HG03342 (cell line): Measurements from ENCODE around the gene EZH1.

Source experiments
- ATAC-seq: cut with Tn5 transposase; IDR thresholded peaks from one replicate; pipeline ENCODE4 v1.9.1; 2021; ENCODE audit warnings: mild to moderate bottlenecking, moderate library complexity; ENCODE audit not compliant: unreplicated experiment

EZH1 gene

DNA sequence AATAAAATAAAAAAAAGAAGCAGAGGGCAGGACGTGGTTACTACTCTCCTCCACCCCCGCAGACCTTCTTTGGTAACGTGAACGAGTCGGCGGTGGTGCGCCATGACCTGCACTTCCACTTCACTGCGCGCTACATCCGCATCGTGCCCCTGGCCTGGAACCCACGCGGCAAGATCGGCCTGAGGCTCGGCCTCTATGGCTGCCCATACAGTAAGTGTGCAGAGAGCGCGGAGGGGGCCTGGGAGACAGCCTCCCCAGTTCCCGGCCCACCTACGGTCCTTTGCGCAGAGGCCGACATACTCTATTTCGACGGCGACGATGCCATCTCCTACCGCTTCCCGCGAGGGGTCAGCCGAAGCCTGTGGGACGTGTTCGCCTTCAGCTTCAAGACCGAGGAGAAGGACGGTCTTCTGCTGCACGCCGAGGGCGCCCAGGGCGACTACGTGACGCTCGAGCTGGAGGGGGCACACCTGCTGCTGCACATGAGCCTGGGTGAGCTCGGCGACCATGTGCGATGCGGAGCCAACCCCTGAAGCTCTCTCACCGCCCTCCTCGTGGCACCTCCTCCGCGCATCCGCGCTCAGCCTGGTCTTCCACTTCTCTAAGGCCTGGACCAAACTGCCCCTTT is 59.8 kb downstream of the EZH1 start:
- ATAC-seq: no peak

DNA sequence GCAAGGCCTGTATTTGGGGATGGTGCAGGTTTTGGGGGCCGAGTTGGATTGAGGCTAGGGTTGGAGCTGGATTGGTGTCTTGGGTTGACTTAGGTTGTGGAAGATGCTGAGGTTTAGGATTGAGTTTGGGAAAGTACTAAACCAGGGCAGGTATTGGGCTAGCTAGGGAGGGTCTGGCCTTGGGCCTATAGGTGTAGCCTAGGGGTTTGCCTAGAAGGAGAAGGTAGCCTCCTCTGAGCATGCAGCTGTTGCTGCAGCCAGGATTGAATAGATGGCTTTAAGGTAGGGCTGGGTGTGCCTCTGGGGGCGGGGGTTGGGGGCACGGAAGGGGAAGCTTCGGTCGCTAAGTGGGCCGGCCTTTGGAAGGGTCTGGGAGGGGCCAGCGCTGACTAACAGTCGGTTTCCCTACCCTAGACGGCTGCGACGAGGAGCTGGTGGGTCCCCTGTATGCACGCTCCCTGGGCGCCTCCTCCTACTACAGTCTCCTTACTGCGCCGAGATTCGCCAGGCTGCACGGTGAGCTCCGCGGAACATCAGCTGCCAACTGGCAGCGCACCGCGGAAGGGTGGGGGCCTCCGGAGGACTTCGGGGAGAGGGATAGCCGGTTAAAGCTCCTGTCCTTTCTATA is 61.3 kb downstream of the EZH1 start:
- ATAC-seq: no peak

DNA sequence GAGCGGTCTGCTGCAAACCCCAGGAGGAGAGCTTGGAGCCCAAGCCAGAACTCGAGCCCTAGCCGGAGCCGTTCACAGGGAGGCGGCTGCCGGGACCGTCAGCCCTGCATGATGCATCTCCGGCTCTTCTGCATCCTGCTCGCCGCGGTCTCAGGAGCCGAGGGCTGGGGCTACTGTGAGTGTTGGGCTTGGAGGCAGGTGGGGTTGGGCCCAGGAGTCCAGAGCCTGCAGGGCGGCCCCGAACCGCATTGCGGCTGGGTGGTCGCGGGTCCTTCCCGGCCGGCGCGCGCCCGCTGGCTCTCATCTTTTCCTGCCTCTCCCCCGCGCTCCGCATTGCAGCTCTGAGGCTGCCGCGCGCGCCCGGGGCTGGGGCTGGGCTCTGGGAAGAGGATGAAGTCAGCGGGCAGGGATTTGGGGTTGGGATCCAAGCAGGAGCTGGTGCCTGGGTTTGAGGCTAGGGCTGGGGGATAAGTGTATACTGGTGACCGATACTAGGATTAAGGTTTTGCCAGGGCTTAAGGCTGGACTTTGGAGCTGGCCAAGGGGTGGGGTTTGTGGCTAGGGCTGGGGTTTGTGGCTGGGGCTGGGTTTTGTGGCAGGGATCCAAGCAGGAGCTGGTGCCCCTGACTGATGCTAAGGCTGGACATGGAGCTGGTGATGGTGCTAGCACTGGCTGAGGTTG is 62.0 kb downstream of the EZH1 start:
- no peak for ATAC-seq

DNA sequence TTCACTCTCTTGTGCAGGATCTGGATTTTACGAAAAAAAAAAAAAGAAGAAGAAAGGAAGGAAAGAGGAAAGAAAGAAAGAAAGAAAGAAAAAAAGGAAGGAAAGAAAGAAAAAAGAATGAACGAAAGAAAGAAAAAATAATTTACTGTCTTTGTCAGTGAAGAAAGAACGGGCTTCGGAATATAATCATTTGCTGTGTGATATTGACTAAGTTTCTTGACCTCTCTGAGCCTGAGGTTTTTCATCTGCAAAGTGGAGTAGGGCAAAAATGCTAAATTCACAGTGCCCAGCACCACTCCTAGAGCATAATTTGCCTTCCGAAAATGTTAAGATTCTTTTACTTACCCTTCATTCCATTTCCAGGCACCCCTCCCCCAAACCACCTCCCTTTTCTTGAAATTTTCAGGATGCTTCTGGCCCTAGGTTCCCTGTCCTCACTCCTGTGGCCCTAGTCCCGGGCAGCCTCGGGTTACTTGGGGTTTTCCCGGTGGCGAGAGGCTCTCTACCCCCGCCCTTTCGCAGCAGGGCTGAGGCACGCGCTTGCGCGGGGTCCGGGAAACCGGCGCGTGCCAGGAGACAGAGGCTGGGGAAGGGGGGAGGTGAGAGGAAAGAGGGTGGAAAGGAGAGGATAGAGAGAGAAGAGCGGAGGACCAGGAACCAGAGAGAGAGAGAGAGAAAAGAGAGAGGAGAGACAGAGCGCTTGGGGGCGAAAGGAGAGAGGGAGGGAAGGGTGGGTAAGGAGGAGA is 62.7 kb downstream of the EZH1 start, which contains the start of gene CNTNAP1:
TSS of gene CNTNAP1 (plus strand) at position 556 of the 746 bp plus-strand sequence. CDS start 299 bp downstream, outside the sequence.
- ATAC-seq: no peak

DNA sequence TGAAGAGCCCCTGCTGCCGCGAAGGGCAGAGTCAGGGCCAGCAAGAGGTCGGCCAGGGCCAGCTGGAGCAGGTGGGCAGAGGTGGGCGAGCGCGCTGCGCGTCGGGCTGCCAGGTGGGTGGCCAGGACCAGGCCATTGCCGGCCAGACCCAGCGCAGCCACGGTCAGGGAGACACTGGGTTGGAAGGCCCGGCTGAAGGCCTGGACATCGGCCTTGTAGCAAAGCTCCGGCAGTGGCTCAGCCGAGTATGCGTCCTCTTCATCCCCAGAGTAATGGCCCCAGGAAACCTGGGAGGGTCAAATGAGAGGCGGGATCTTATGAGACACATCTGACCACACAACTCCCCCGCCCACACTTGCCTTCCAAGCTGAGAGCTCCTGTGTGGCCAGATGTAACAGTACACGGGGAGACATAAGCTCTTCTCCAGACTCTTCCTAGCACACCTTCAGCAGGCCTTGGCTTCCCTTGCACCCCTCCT is 64.5 kb downstream of the EZH1 start:
- ATAC-seq: no peak

DNA sequence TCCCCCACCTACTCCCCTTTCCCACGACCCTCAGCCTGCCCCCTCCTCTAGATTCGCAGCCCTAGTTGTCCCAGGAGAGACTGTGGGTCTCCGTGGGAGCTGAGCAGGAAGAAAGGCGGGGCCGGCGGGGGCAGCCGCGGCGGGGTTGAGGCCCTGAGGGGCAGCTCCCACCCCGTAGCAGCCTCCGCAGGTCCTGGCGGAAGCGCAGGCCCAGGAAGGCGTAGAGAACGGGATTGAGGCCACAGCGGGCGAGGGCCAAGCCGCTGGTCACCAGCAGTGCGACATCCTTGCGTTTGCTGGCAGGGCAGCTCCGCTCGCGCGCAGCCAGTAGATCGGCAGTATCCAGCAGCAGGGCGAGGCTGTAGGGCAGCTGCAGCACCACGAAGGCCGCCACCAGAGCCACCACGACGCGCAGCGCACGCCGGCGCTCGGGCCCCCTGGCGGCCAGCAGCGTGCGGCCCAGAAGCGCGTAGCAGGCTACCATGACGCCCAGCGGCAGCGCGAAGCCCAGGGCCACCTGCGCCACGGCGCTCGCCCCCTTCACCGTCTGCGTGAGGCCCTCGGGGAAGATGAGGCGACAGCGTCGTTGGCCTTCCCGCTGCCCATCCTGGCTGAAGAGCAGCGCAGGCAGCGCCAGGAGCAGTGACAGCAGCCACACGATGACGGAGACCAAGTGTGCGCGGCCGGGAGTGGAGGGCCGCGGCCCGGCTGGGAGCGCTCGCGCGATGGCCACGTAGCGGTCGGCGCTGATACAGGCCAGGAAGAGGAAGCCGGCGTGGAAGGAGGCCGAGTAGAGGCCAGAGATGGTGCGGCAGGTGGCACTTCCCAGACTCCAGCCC is 65.1 kb downstream of the EZH1 start:
- ATAC-seq: no peak

DNA sequence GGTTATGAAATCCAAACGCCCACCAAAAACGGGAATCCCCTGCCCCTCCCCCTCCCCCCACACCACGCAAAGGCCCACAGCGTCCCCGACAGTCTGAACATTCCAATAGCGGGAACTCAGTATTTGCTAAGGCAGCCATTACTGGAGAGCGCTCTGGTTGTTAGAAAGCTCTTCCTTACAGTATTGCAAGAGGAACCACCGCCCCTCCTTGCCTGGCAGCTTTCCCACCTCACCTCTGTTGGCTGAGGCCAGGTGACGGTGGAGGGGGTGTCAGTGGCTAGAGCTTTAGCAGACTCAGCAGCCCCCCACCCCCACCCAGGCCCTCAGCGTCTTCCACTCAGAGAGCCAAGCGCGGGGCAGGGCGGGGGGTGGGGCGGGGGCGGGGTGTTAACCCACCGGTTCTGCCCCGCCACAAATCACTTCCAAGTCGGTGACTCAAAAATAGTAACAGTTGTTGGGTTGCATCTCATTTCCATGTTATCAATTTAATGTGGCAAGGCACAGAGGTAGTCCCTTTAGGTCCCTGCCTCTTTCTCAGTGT is 65.8 kb downstream of the EZH1 start:
- ATAC-seq: no peak

DNA sequence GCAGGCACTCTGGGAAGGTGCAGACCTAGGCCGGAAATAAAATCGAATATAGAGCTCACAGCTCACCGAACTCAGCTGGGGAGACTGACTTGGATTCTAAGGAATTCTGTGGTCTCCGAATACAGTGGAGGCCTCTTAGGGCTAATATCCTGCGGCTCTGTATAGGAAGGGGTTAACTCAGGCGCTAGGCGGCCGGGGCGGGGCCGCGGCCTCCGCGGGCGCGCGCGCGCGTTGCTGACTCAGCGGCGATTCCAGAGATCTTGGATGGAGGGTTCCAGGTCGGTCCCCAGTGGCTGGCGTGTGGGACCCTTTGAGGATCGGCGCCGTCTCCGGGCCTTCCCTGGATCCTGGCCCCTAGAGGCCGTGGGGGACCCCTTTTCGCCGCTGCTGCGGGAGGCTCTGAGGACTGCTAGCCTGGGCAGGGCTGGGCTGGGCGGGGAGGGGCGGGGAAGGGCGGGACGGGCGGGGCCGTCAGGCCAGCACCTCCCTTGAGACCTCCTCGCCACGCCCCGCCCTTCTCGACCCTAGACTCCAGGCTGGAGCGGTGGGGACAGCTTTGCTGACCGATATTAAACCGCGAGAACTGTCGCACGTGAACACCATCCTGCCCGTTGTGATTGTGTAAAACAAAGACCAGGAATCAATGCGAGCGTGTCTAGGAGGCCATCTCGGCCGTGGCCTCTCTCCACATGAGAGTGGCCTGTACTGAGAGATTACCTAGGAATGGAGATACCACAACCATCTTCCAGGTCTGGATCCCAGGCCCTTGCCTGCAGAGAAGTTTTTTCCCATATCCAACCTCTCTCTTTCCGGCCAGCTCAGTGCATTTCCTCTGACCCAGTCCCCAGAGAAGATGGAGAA is 66.7 kb downstream of the EZH1 start:
- peak; percentile 23 for ATAC-seq

DNA sequence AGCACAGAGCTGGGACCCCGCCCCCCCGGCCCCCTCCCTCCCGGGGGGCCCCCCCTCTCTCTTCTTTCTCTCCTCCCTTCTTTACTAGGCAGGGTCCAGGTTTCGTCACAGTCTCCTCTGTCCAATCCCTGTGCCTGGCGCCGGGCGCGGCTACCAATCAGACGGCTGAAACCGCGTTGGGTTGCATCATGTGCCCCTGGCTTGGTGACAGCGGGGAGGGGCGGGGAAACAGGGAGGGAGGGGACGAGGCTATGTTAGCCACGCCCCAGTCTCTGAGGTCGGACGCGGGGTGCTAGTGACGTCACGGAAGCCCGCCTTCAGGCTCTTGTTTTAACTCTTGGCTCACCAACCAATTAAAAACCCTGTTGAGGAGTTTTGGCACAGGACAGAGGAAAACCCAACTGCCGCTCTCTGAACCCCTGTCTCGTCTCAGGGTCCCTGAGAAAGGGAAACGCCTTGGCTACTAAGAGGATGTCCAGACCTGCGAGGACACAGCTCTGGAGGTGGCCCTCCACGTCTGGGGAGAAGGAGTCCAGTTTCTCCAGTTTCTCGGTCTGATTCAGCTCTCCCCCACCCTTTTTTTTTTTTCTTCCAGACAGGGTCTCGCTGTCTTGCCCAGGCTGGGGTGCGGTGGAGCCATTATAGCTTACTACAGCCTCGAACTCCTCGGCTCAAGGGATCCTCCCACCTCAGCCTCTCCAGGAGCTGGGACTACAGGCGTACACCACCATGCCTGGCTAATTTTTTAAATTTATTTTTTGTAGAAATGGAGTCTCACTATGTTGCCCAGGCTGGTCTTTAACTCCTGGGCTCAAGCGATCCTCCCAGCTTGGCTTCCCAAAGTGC is 67.6 kb downstream of the EZH1 start:
- peak; percentile 65 for ATAC-seq

DNA sequence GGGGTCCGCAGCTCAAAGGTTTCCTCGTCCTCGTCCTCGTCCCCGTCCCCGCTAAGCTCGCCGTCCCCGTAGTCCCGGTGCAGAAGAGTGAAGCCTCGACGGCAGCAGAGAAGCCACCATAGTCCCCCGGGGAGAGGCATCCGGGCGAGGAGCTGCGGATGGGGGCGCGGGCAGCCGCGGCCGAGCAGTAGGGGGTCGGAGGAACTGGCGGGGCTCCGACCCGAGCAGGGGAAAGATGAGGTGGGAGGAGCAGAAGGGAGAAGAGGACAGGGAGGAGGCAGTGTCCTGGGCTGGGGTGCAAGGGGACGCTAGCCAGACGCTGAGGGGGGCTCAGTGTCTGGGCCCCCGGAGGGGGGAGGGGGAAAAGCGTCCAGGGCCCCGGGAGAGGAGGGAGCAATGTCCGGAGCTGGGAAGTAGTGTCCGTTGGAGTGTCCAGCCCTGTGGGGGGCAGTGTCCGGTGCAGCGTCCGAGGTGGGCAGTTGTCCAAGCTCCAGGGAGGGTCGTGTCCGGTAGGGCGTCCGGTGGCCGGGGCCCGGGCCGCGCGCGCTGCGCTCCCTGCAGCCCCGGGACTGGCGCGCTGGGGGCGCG is 68.3 kb downstream of the EZH1 start, which contains the start of gene PLEKHH3:
TSS of gene PLEKHH3 (minus strand) at position 571 of the 588 bp plus-strand sequence. CDS start at position 140, 431 bp downstream.
- no peak for ATAC-seq

DNA sequence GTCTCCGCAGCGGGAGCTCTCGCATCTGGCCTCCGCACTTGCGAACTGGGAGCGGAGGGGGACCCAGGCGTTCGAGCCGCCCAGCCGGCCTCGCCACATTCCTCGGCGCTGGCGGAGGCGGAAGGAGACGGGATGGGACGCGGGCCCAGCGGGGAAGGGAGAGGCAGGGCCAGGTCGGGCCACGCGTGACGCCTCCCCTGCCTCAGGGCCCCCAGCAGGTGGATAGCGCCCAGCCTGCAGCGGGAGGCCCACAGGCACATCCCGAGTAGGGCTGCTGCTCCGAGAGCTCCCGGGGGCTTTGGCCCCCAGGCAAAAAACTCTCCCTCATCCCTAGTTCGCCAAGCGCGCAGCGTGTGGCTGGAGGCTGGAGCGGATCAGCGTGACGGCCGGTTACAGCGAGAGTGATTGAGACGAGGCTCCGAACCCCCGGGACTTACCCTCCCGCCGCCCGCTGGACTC is 68.8 kb downstream of the EZH1 start:
- no peak for ATAC-seq

DNA sequence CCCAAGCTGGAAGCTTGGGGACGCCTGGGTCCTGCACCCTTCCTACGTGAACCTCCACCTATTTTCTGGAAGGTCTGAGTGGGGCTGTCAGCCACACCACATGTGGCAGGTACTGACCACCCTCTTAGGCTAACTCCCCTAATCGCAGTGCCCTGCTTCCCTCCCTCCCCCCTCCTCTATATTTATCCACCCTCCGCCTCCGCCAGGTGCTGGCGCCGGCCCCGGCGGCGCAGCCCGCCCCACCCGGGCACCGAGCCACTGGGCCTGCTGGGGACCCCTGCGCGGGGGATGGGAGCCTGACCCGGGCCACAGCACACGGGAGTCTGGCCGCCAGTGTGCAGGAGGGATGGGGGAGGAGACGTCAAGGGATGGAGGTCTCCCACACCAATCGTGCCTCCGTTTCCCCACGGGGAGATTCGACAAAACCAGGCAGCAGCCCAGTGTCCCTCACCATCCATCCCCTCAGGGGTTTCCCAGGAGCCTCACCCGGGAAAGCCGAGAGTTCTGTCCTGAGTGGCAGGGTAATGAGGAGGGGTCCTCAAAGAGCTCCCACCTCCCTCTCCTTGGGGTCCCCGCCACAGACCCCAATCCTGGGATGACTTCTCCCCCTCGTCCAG is 69.4 kb downstream of the EZH1 start:
- ATAC-seq: no peak

DNA sequence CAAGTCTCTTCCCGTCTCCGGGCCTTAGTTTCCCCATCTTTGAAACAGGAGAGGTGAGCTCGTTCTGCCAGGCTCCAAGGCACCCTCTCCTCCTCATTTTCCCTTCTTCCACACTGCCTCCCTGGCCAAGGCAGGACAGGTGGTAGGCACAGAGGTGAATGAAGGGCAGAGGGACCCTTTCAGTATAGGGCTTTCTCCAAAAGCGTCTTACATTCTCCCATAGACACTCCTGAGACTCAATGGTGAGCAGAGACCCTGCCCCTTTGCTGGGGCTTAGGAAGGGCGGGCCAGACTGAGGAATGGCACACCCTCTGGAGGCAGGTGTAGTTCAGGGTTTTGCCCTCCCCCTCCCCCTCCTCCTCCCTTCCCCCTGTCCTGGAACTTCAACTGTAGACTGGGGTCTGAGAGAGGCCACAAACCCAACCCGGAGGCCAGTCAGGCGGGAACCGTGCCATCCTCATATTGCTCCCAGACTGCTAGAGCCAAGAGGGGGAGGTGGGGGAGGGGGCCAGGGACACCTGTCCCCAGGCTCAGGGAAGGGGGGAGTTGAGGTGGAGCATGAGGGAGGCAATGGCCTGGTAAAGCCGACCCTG is 70.0 kb downstream of the EZH1 start:
- ATAC-seq: no peak

DNA sequence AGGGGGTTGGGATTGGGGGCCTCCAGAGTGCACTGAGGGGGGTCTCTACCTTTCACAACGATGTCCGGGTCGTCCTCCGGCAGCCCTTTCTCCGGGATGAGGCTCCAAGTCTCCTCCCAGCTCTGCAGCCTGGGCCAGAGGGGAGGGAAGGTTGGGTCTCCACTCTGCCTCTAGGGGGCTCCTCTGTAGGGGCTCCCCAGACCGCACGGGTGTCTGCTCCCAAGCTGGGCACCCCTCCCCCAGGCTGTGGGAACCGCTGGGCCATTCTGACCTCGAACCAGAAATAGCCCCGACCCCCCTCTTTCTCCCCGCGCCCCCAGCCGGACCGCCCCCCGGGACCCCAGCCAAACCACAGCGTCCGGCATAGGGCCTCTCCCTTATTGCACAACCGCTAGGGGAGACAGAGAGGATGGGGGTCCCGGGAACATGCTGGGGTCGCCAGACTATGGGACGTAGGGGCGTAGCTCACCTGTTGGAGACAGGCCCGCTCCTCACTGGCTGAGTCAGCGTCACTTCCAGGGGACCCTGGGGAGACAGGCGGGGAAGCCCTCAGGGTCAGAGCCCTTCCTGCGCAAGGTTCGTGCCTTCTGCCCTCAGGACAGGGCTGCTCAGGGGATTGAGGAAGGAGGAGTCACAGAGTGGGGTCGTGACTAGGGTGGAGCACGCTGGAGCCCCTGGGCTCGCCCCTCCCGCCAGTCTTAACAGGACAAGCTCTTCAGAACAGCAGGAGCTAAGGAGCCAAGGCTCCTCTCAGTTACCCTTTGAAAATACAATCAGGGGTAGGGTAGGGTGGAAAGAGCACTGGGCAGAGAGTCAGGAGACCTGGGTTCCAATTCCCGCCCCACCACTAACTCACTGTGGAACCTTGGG is 70.7 kb downstream of the EZH1 start:
- ATAC-seq: no peak

DNA sequence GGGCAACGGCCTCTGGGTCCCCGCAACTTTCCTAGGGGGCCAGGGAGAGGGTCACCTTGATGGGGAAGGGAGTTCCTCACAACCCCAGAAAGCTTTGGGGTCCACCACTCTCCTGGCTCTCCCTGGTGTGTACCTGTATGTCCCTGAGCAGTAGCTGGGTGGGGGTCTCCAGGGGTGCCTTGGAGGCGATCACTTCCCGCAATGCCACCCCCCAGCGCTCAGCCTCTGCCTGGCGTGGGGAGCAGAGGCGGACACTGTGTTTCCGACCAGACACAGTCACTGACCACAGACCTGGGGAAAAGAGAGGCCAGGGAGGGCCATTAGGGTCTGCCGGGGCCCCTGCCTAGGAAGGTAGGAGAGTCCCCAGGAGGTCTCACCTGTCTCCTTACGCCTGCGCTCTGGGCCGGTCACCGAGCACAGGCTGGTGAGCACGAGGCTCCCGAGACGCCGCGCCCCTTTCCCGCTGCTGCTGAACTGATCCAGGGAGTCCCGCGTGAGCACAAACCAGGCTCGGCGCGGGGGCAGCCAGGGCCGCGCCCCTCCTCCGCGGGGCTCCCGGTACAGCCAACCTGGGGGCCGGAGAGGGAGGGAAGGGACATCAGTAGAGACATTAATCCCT is 71.5 kb downstream of the EZH1 start:
- ATAC-seq: no peak

DNA sequence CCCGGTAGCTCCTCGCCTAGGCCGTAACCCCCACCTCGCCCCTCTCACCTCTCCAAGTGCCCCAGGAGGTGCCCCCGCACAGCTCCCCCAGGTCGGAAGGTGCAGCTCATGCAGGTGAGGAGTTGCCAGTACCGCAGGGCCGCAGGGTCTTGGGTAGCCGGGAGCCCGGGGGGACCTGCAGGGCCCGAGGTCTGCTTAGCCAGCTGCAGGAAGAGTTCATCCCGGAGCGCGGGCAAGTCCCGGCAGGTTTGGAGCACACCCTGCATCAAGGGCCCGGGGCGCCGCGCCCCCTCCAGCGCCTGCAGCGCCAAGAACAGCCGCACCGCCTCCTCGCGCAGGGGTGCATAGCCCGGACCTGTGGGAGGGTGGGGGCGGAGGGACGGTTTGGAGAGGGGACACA is 72.8 kb downstream of the EZH1 start:
- no peak for ATAC-seq
